Neural progenitor cell (in vitro differentiated cells): ENCODE data around the gene TGFBR2.

Experiments
- CTCF ChIP-seq: fragments of 200-600 bp; sonication (generic); IDR thresholded peaks from 2 replicates; pipeline ENCODE4 v1.5.1; 2017; ENCODE audit warnings: antibody characterized with exemption, mild to moderate bottlenecking
- EZH2phosphoT487 ChIP-seq: fragments of 200-600 bp; sonication (generic); IDR thresholded peaks from 2 replicates; pipeline ENCODE4 v1.6.1; 2017; ENCODE audit warnings: antibody characterized with exemption

DNA sequence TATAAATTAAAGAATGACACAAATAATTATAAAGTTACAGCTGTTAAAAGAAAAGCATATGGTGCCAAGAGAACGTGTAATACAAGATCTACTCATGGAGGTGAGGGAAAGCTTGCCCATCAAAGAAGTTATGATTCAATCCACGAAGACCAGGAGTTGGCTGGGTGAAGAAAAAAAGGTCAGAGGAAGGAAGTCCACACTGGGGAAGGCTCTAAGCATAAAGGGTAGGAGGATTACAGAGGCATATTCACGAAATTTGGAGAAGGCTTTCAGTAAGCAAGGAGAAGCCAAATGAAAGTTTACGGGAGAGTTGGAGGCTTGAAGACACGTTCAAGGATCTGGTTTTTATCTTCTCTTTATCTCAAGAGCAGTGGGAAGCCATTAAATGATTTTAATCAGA lies 1.8 kb upstream of the TGFBR2 start:
- no peak for TF ChIP-seq CTCF
- TF ChIP-seq EZH2phosphoT487, result no peak
